Stomach (tissue), 19 donors: ENCODE measurements around the gene OCSTAMP. TPM values are rescaled to one million over a fixed set of nuclear protein-coding genes. Genes with fewer than 3 reads are reported as not detected.

Source experiments
- DNase-seq, 2 donors: peaks; one replicate each; pipeline versions ENCODE4 v3.0.0 to v3.0.0-alpha.2; 2013 to 2019
- H3K27ac ChIP-seq, 5 donors: fragments of 200-600 bp in 4 of 5; sonication (generic) in 4 of 5; one replicate each; pipeline ENCODE4 v1.5.1; 2013 to 2019; ENCODE audit warnings: mild to moderate bottlenecking in 1 of 5, moderate library complexity in 1 of 5
- H3K27me3 ChIP-seq, 3 donors: fragments of 200-600 bp; sonication (generic); one replicate each; pipeline ENCODE4 v1.5.1; 2017 to 2019; ENCODE audit warnings: mixed run types in 1 of 3
- H3K36me3 ChIP-seq, 4 donors: fragments of 200-600 bp; sonication (generic); 1 replicate in 3 of 4; 2 replicates in 1 of 4; pipeline ENCODE4 v1.5.1; 2016 to 2019
- H3K4me1 ChIP-seq, 4 donors: fragments of 200-600 bp; sonication (generic); one replicate each; pipeline ENCODE4 v1.5.1; 2016 to 2019
- H3K4me3 ChIP-seq, 4 donors: fragments of 200-600 bp; sonication (generic) in 3 of 4; one replicate each; pipeline ENCODE4 v1.5.1; 2016 to 2019; ENCODE audit warnings: mild to moderate bottlenecking in 1 of 4
- H3K9me3 ChIP-seq, 4 donors: fragments of 200-600 bp; sonication (generic); one replicate each; pipeline ENCODE4 v1.5.1; 2016 to 2019
- CTCF ChIP-seq, 7 experiments: fragments of 450-650 bp in 4 of 7; fragments of 200-600 bp in 3 of 7; sonication (generic) in 3 of 7; IDR thresholded peaks; one replicate each; pipeline ENCODE4 v1.5.1; 2016 to 2019; ENCODE audit warnings: antibody characterized with exemption in 7 of 7, control low read depth in 2 of 7, mild to moderate bottlenecking in 1 of 7
- EP300 ChIP-seq: sonication (generic); formaldehyde crosslinking; IDR thresholded peaks from one replicate; pipeline ENCODE4 v1.6.1; 2017; ENCODE audit warnings: antibody characterized with exemption
- POLR2A ChIP-seq, 4 donors: fragments of 450-650 bp; IDR thresholded peaks; one replicate each; pipeline ENCODE4 v1.6.1; 2016; ENCODE audit warnings: antibody characterized with exemption in 4 of 4, control low read depth in 2 of 4, mild to moderate bottlenecking in 1 of 4, moderate library complexity in 1 of 4
- POLR2AphosphoS5 ChIP-seq, 3 donors: sonication (generic); formaldehyde crosslinking; IDR thresholded peaks; one replicate each; pipeline ENCODE4 v1.6.1; 2016; ENCODE audit warnings: antibody characterized with exemption in 3 of 3
- WGBS, 5 donors: extraction: QIAGEN DNeasy Blood & Tissue Kit in 3 of 5; methylation state at CpG; one replicate each; pipeline versions ENCODE4 v1.1.5 to v1.1.7; 2013 to 2018; 5-methylcytosine and 5-hydroxymethylcytosine counted together
- intact Hi-C: fragments of 100-400 bp; cut with DNase I; formaldehyde crosslinking; loops from one replicate; pipeline ENCODE4 v1.15.1; 2023; ENCODE audit warnings: low total_unique reads
- long read RNA-seq, 10 donors: transcript quantifications; one replicate each; lab custom pipeline, GENCODE V29; 2026
- polyA plus RNA-seq, 3 donors: library from polyadenylated mRNA; stranded (reverse); fragments of 200-250 nt; gene quantifications; one replicate each; pipeline ENCODE4 v1.2.3, GENCODE V29; 2013
- total RNA-seq, 5 donors: library from RNA; depleted of rRNA; stranded (reverse); fragments of >200 nt; gene quantifications; one replicate each; pipeline versions ENCODE4 v1.1.0 to v1.2.3, GENCODE V29; 2014 to 2016
- donor health status: healthy with polysubstance abuse.
- donor health status: Bipolar disorder and iron deficiency.
- donor health status: healthy.

Gene OCSTAMP, protein sequence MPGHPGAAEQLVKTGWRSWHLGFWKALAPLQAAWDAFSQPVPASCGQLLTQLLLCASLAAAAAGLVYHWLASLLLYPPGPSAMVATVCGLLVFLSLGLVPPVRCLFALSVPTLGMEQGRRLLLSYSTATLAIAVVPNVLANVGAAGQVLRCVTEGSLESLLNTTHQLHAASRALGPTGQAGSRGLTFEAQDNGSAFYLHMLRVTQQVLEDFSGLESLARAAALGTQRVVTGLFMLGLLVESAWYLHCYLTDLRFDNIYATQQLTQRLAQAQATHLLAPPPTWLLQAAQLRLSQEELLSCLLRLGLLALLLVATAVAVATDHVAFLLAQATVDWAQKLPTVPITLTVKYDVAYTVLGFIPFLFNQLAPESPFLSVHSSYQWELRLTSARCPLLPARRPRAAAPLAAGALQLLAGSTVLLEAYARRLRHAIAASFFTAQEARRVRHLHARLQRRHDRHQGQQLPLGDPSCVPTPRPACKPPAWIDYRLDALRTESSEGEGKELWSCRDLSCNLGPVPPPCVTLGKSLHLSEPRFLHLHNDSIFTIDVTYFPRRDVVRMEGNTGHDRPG
- not detected for total RNA-seq
- polyA plus RNA-seq, result not detected
- long read RNA-seq, donor 1, result 0 reads
- long read RNA-seq, donor 2, result 0 reads
- long read RNA-seq, donor 3, result 0 reads
- long read RNA-seq, donor 4, result 0 reads
- long read RNA-seq, donor 5, result 0 reads
- long read RNA-seq, donor 6, result 0 reads
- long read RNA-seq, donor 7, result 0 reads
- long read RNA-seq, donor 8, result 0 reads
- long read RNA-seq, donor 9, result 0 reads
- long read RNA-seq, donor 10, result 0 reads

- DNase-seq, result no peak
- WGBS, 5 donors, result 59 to 81% (median 69%) methylated on average over 9 of the region's 9 CpGs
- TF ChIP-seq EP300 (no peak), POLR2A (IDR thresholded peaks at IDR 0.05) (no peak), POLR2AphosphoS5 (IDR thresholded peaks at IDR 0.05) (no peak), CTCF (IDR thresholded peaks at IDR 0.05) (no peak)
- Histone ChIP-seq H3K4me1 (peaks cover 0 to 12% (median under 1%) of the 10 kb centered on the region in 4 donors), H3K9me3 (no peaks in the 10 kb centered on the region), H3K36me3 (no peaks in the 10 kb centered on the region), H3K4me3 (no peak within 1 kb of the TSS), H3K27me3 (peaks cover 0 to 30% (median 3%) of the 10 kb centered on the region in 3 donors), H3K27ac (no peak within 1 kb of the TSS)
- intact Hi-C loops, result no loop called here
Observed at GRCh38 chr20:46550461-46550860, at the start of gene OCSTAMP. TSS of gene OCSTAMP (minus strand) at chr20:46550654. CDS start at chr20:46550560, 94 bp downstream.

DNA sequence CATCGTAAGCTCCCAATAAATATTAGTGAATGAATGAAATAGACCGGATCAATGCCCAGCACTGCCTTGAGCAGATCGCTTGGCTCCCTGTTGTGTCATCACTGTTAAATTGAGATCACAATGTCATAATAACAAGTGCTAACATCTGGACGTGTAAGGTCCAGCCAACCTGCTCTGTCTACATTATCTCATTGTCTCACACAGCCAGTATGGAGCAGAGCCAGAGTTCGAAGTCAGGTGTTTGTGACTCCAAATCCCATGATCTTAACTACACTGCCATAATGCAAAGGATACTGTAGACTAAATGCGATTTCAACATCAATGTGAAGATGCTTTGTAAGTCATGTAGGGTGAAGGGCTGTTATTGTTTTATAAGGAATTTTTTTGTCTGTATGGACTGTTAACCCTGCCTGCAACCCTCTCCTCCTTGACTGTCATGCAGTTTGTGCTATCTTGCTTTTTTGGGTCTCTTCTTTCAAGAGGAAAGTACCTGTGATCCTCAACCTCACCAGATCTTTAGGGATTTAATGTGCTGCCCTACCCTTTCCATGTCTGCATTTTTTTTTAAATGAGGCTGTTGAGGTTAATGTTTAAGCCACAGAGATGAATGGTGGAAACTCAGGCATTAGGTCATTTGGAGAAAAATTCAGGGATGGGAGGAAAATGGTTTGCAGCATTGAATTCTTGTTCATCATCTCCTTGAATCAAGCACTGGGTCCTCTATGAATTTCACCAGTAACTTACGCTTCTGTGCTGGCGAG is 49.0 kb upstream of the OCSTAMP start:
- Histone ChIP-seq H3K27me3 (no peaks in the 10 kb centered on the region), H3K4me1 (no peaks in the 10 kb centered on the region), H3K4me3 (no peak overlapping the region), H3K27ac (no peak overlapping the region), H3K36me3 (peaks cover 0 to 5% (median 0%) of the 10 kb centered on the region in 4 donors), H3K9me3 (no peaks in the 10 kb centered on the region)
- 86 to 90% (median 87%) methylated on average over 8 of the region's 8 CpGs for WGBS, 5 donors
- intact Hi-C loops, result no loop called here
- TF ChIP-seq POLR2AphosphoS5 (IDR thresholded peaks at IDR 0.05) (no peak), CTCF (IDR thresholded peaks at IDR 0.05) (no peak), EP300 (no peak)
- DNase-seq, result no peak

- H3K9me3 ChIP-seq, result no peaks in the 10 kb centered on the region
- DNase-seq, result no peak
- H3K36me3 ChIP-seq, result peaks cover 0 to 5% (median 0%) of the 10 kb centered on the region in 4 donors
- H3K27me3 ChIP-seq, result no peaks in the 10 kb centered on the region
- H3K4me3 ChIP-seq, result no peak overlapping the region
- H3K4me1 ChIP-seq, result no peaks in the 10 kb centered on the region
- intact Hi-C loops, result no loop called here
- 86 to 93% (median 90%) methylated on average over 8 of the region's 8 CpGs for WGBS, 5 donors
- TF ChIP-seq POLR2AphosphoS5 (IDR thresholded peaks at IDR 0.05) (no peak), POLR2A (IDR thresholded peaks at IDR 0.05) (no peak), CTCF (IDR thresholded peaks at IDR 0.05) (no peak), EP300 (no peak)
- no peak overlapping the region for H3K27ac ChIP-seq
Observed at GRCh38 chr20:46595933-46596332, 45.5 kb upstream of the OCSTAMP start.

DNA sequence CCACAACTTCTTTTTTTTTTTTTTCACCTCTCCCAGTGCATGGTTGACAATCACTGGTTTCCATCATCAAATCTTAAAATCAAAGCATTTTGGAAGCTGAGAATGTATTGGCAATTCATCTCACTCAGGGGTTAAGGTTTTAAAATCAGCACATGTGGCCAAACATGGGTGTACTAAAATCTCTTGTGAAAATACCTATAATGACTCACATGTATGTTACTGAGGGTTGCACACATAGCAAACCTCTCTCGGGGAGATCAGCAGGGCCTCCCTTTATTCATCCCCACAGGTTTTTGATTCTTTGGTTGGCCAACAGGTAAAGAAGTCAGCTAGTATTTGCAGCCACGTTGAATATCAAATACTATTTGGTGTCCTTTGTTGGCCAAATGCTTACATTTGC is 44.3 kb upstream of the OCSTAMP start:
- H3K27me3 ChIP-seq, result no peaks in the 10 kb centered on the region
- no peak for DNase-seq
- H3K4me3 ChIP-seq, result no peak overlapping the region
- peaks cover 0 to 5% (median 0%) of the 10 kb centered on the region in 4 donors for H3K36me3 ChIP-seq
- H3K4me1 ChIP-seq, result no peaks in the 10 kb centered on the region
- TF ChIP-seq CTCF (IDR thresholded peaks at IDR 0.05) (no peak), POLR2A (IDR thresholded peaks at IDR 0.05) (no peak), EP300 (no peak), POLR2AphosphoS5 (IDR thresholded peaks at IDR 0.05) (no peak)
- no peak overlapping the region for H3K27ac ChIP-seq
- intact Hi-C loops, result no loop called here
- H3K9me3 ChIP-seq, result no peaks in the 10 kb centered on the region
- WGBS, 5 donors, result 46 to 53% (median 48%) methylated on average over 2 of the region's 2 CpGs
